DMS53 treated with DMSO at 0.1 percent for 48 hours (cell line): ENCODE measurements around the gene MRPS18A.
"Not testable (repeated sequence)": the region's sequence is repeated elsewhere in the genome, so short reads cannot be mapped to it uniquely, and the experiment has no call there.

Experiments
- DNase-seq: peaks from one replicate; lab custom pipeline; 2025; ENCODE audit not compliant: unreplicated experiment; lab: John Stamatoyannopoulos, UW

MRPS18A gene

GRCh38 chr6:43639984-43640800 is 47.4 kb downstream of the MRPS18A start:
- no peak for DNase-seq

GRCh38 chr6:43636308-43636659 is 51.3 kb downstream of the MRPS18A start:
- DNase-seq = no peak

DNA sequence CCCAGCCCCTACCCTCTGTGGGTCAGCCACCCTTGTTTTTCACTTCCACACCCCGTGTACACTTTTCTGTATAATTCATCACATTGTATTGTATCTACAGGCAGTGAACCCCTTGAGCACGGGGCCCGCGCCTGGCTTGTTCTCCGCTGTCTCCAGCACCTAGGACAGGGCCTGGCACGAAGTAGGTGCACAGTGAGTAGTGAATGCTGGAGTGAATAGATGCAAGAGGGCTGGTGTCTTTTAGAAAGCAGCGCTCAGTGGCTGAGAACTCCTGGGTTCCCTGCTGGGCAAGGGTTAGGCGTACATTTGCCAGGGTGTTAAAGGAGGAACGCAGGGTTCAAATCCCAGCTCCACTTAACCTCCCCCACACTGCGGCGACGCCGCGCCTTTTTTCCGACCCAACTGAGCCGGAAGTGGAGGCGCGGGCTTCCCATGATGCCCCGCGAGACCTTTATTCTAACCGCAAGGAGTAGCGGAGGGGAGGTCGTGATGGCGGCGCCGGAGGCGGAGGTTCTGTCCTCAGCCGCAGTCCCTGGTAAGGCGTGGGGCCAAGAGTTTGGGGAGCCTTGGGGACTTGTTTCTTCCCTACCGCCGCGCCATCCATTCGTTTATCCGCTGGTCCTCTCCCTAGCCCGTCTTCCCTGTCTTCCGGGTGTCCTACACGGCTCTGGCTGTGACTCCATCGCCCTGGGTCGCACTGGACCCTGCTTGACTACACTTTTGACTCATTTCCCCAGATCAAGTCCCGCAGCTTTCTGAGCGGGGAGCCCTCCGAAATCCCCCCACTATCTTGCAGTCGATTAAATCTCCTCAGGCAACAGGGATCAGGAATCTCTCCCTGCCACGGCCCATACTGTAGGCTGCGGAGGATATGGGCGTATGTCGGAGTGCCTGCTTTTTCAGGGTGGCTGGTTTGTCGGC is 51.9 kb downstream of the MRPS18A start, which contains the start of gene MAD2L1BP:
MAD2L1BP (plus strand) TSS at position 454 of the 921 bp plus-strand sequence; CDS start at position 490, 36 bp downstream.
- DNase-seq = peak; percentile 69

DNA sequence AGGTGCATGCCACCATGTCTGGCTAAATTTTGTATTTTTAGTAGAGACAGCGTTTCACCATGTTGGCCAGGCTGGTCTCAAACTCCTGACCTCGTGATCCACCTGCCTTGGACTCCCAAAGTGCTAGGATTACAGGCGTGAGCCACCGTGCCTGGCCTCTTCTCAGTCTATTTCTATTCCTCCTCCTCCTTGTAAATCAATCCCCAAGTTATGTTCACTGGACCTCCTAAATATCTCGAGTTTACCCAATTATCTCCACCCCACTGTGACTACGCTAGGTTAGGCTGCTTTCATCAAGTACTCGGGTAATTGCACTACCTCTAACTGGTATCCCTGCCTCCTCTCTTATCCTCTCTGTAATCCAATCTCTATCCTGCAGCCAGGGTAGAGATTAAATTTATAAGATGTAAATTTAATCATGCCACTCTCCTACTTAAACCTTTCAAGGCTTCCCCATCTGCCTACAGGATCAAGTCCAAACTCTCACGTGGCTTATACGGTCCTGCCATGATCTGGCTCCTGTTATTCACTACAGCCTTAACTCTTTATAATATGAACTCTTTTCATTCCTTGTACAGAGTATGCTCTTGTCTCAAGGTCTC is 52.8 kb downstream of the MRPS18A start:
- no peak for DNase-seq

DNA sequence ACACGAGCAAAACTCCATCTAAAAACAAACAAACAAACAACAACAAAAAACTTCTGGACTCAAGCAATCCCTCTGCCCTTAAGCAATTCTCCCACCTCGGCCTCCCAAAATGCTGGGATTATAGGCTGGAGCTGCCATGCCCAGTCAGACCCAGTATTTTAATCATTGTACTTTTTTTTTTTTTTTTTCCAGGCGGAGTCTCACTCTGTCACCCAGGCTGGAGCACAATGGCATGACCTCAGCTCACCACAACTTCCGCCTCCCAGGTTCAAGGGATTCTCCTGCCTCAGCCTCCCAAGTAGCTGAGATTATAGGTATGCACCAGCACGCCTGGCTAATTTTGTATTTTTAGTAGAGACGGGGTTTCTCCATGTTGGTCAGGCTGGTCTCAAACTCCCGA is 54.6 kb downstream of the MRPS18A start:
- DNase-seq = not testable (repeated sequence)

- DNase-seq = no peak
Observed at GRCh38 chr6:43630980-43631619, 56.5 kb downstream of the MRPS18A start.

DNA sequence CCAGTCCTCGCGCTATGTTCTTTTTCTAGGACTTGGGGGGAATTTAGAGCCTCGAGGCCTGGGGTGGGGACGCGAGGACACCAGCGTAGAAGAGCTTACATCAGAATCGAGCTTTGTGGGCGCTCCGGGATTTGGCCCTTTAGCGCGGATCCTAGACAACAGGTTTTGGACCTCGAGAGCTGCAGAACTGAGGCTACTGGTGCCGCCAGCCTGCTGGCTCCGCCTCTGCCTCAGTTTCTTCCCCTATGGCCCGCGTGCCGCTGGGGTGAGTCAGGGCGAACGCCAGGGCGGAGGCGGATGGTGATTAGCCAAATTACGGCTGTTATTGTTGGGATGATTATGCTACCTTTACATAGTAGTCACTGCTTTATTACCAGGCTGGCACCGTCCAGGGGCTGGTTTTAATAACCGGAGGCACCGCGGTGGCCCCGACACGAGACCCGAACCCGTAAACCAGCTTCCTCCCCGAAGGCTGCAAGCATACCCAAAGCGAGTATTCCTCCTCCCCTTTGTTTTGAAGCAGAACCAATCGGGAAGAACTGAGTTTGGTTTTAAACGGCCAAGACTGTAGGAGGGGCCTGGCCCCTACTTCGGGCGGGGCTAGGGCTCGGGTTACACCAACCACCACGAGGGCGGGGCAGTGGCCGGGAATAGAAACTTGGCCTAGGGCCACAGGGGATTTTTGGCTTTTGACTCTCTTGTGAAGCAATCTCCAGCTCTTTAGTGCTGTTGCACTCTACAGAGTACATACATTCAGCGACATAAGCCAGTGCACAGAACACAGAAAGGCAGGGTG is 57.9 kb downstream of the MRPS18A start:
- DNase-seq = peak; percentile 94

DNA sequence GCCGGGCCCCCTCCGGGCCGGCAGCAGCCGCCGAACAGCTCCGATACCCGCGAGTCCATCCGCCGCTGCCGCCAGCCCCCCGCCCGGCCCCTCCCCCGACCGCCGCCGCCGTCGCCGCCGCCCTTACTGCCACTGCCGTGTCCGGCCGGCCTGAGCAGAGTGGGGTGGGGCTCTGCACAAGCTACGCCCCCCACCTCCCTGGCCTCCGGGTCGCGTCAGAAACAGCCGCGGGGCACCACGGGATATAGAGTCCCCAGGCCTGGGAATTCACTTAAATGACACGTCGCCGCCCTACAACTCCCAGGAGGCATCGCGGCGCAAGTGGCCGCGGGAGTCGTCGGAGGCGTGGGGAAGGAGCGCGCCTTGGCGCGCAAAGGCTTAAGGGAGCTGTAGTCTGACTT is 58.5 kb downstream of the MRPS18A start, which contains the start of gene GTPBP2:
GTPBP2 (minus strand) TSS at position 161 of the 401 bp plus-strand sequence; CDS start at position 59, 102 bp downstream.
- DNase-seq = peak; percentile 98

DNA sequence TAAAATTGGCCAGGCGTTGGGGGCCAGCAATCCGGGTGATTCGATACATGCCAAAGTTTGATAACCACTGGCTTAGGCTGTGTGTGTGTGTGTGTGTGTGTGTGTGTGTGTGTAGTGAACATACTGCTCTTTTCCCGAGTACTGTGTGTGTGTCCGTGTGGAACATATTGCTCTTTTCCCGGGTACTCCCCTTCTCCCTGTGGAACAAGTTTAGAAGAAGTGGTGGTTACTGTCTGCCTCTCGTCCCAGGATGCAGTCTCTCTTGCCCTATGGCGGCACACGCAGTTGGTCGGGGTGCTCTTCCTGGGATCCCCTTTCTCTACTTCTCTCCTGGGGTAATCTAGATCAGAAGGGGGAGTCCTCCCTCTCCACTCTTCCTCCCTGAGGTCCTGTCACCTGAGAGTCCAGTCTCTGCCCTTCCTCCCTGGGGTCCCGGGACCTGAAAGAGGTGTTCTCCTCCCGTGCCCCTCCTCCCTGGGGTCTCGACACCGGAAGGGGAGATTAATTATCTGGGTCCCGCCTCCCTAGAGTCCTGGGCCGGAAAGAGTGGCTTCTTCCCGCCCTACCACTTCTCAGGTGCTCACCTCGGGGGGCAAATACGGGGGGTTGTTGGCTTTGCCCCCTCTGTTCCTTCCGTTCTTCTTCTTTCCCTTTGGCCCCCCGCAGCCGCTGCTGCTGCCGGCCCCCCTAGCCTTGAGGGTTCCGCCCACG is 59.0 kb downstream of the MRPS18A start:
- DNase-seq = peak; percentile 38

DNA sequence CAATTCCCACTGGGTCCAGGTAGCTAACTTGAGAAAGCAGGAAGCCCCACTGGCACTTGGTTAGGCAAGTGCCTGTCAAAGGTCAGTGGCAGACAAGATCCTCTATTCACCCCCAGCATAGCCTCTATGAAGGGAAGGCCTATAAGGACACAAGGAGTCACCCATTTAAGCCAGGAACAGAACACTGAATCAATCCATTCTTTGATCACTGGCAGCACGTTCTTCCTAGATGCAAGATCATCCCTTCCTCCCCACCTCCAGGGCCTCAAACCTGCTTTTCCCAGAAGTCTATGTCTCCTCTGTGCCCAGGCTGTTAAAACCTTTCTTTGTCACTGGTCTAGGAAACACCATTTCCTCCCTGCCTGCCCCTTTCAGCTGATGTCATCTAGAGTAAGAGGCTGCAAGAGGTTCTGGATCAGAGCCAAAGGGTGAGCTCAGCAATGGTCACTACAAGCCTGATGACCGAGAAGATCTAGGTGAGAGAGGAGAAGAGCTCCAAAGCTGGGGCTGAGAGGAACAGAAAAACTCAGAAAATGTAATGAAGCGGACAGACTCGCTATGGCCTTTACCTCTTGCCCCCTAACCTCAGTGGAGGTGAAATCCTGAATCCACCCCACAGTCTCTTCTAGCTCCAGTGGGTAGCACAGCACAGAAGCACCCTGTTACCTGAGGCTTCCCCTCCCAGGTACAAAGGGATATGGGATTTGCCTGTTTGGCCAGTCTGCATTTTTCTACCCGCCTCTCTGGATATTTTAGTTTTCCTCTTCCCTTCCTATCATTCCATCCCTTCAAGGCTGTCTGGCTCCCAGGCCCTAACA is 60.4 kb downstream of the MRPS18A start:
- peak; percentile 96 for DNase-seq

DNA sequence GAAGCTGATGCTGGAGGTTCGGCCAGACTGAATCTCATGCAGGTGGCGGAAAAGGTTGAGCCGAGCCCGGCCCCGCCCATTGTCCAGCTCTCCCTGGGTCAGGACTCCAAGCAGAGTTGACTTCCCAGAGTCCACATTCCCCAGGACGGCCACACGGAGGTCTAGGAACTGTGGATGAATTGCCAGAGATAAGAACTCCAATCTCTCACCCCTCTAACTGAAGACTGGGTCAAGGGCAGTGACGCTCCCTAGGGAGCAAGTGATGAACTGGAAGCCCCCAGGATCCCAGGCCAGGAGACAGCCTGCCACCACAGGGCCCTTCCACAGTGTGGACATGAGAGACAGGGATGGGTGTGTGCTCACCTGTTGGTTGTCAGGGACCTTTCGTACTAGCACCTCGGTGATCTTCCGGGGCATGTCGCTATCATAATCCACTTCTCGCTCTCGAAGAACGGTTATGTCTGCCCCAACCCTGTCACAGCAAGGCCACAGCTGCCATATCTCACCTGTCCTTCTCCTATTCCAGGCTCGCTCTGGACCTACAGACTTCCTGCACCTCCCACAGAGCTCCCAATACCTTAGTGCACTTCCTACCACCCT is 62.1 kb downstream of the MRPS18A start:
- no peak for DNase-seq

DNA sequence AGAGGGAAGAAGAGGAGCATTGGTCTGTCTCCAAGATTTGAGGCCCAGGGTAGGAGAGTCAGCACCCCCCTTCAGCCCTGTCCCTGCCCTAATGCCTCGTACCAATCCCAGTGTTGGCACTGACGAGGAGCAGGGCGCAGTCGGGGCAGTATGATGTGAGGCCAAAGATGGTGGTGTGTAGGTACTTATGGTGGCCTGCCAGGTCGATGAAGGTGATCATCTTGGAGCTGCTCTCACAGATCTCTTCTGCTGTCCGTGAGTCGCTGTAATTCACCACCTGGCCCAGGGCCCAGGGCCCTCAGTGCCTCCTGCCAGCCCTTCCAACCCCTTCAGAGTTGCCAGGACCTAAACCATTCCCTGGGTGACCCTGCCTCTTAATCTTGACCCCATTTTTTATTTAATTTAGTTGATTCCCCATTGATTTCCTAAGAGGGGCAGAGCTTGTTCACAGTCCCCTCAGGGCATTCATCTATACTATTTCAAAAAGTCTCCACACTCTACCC is 62.8 kb downstream of the MRPS18A start:
- no peak for DNase-seq

- DNase-seq = no peak
Observed at GRCh38 chr6:43623880-43624785, 63.5 kb downstream of the MRPS18A start.

DNA sequence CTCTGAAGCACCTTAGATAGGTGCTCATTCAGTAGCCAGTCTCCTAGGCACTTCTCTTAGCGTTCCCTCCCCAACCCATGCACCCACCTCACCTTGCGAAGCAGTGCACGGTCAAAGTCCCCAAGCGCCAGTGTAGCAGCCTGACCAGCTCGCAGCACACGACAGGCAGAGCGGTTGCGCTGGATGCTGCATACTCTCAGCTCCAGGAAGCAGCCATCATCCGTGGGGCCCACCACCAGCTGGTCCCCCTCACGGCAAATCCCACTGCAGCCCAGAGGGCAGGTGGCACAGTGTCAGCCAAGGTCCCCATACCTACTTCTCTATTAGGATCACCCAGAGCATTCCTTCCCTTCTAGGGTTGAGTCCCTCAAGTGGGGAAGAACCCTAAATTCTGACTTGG is 65.0 kb downstream of the MRPS18A start:
- DNase-seq = no peak

- DNase-seq = no peak
Observed at GRCh38 chr6:43621836-43622180, 65.8 kb downstream of the MRPS18A start.
